K562 (cell line): ENCODE measurements around the gene CHRM4. TPM values are rescaled to one million over a fixed set of nuclear protein-coding genes. Genes with fewer than 3 reads are reported as not detected.

ENCODE experiments used
- ASH1L ChIP-seq: fragments of 450-650 bp; IDR thresholded peaks from 2 replicates; pipeline ENCODE4 v1.6.1; 2018; ENCODE audit warnings: borderline replicate concordance, mild to moderate bottlenecking, low read depth; ENCODE audit not compliant: partially characterized antibody
- BHLHE40 ChIP-seq: IDR thresholded peaks from 2 replicates; pipeline ENCODE4 v1.6.1; 2011; ENCODE audit warnings: low read length, improper control_type of control experiment
- CTCFL ChIP-seq: IDR thresholded peaks from 2 replicates; pipeline ENCODE4 v1.6.1; 2011; ENCODE audit warnings: borderline replicate concordance, low read depth, mild to moderate bottlenecking, moderate library complexity, low read length; ENCODE audit not compliant: insufficient read depth, poor library complexity, severe bottlenecking
- JUNB ChIP-seq: fragments of 450-650 bp; formaldehyde crosslinking; conservative IDR thresholded peaks from 2 replicates; pipeline ENCODE4 v1.4.0; 2020; ENCODE audit warnings: mild to moderate bottlenecking
- MAZ ChIP-seq, 2 experiments: fragments of 450-650 bp in 1 of 2; sonication (generic) in 1 of 2; formaldehyde crosslinking; IDR thresholded peaks in 1 of 2; conservative IDR thresholded peaks in 1 of 2; 2 replicates each; pipeline versions ENCODE4 v1.4.0 to v1.5.0; 2020; ENCODE audit warnings: mild to moderate bottlenecking in 1 of 2, missing genetic modification reagents in 1 of 2
- NFIC ChIP-seq: fragments of 450-650 bp; IDR thresholded peaks from 2 replicates; pipeline ENCODE4 v1.6.1; 2017; ENCODE audit warnings: mild to moderate bottlenecking, inconsistent platforms
- POLR2H ChIP-seq: IDR thresholded peaks from 2 replicates; pipeline ENCODE4 v1.6.1; 2016; ENCODE audit warnings: missing genetic modification characterization, low read depth, mild to moderate bottlenecking, control low read depth, missing compliant biosample characterization, moderate library complexity
- RBFOX2 ChIP-seq: fragments of 200-400 bp; formaldehyde crosslinking; IDR thresholded peaks from 2 replicates; pipeline ENCODE4 v1.6.1; 2017; ENCODE audit warnings: low read depth, mild to moderate bottlenecking, low read length, moderate library complexity
- RNF2 ChIP-seq: sonication (generic); IDR thresholded peaks from 2 replicates; pipeline ENCODE4 v1.6.1; 2016
- SP2 ChIP-seq: IDR thresholded peaks from 2 replicates; pipeline ENCODE4 v1.6.1; 2011; ENCODE audit warnings: mild to moderate bottlenecking, low read depth, low read length, moderate library complexity; ENCODE audit not compliant: poor library complexity, severe bottlenecking; ENCODE audit errors: extremely low read depth
- U2AF2 ChIP-seq: fragments of 200-400 bp; formaldehyde crosslinking; optimal IDR thresholded peaks from 2 replicates; pipeline ENCODE3; 2017; ENCODE audit warnings: low read depth, mild to moderate bottlenecking, low read length
- YY1 ChIP-seq, 3 experiments: IDR thresholded peaks; 2 replicates each; pipeline ENCODE4 v1.6.1; 2011; ENCODE audit warnings: low read length in 2 of 3, mild to moderate bottlenecking in 2 of 3, moderate library complexity in 2 of 3, borderline replicate concordance in 1 of 3, control low read depth in 1 of 3, low read depth in 1 of 3; ENCODE audit not compliant: insufficient read depth in 3 of 3, insufficient replicate concordance in 2 of 3, control insufficient read depth in 1 of 3, insufficient read length in 1 of 3; ENCODE audit errors: extremely low read depth in 1 of 3
- ZC3H11A ChIP-seq: IDR thresholded peaks from 2 replicates; pipeline ENCODE4 v1.6.1; 2012; ENCODE audit warnings: low read depth, low read length, improper control_type of control experiment
- ZFP36 ChIP-seq: fragments of 150-350 bp; IDR thresholded peaks from 2 replicates; pipeline ENCODE4 v1.6.1; 2018; ENCODE audit warnings: low read length, low read depth; ENCODE audit not compliant: partially characterized antibody
- ZNF785 ChIP-seq: fragments of 250-450 bp; sonication (Bioruptor Pico); IDR thresholded peaks from 2 replicates; pipeline ENCODE4 v1.4.0; 2020; ENCODE audit warnings: mild to moderate bottlenecking
- polyA plus RNA-seq, 8 experiments: library from polyadenylated mRNA; depleted of rRNA in 4 of 8; stranded (reverse) in 5 of 8; unstranded in 3 of 8; fragments of >200 nt; fragmentation: Nextera tagmentation in 2 of 8; fragmentation: Illumina TruSeq in 1 of 8; extraction: Ambion mirVana in 2 of 8; extraction: Trizol in 1 of 8; gene quantifications; 2 replicates each; pipeline versions ENCODE4 v1.2.1 to v1.2.3, GENCODE V29; 2011 to 2014; ENCODE audit warnings: inconsistent platforms in 1 of 8, missing spikeins in 1 of 8
- total RNA-seq, 7 experiments: library from RNA; depleted of rRNA in 6 of 7; stranded (reverse); fragments of >200 nt in 6 of 7; fragmentation: Illumina TruSeq in 2 of 7; extraction: Trizol in 2 of 7; gene quantifications; 2 replicates each; pipeline versions ENCODE4 v1.2.1 to v1.2.3, GENCODE V29; 2011 to 2021; ENCODE audit warnings: low replicate concordance in 1 of 7
- TF ChIP-seq, protein P1 (sequence below): fragments of 450-650 bp; conservative IDR thresholded peaks from 2 replicates; pipeline ENCODE4 v1.6.1; 2016; ENCODE audit warnings: missing genetic modification characterization, low read depth, mild to moderate bottlenecking, missing compliant biosample characterization, moderate library complexity
- TF ChIP-seq, protein P2 (sequence below): fragments of 450-650 bp; formaldehyde crosslinking; IDR thresholded peaks from 2 replicates; pipeline ENCODE4 v1.4.0; 2020; ENCODE audit warnings: mild to moderate bottlenecking, moderate library complexity

The CHRM4 gene
- total and polyA plus RNA-seq, 9 of the 15 experiments (the other 6 are each of a cell fraction or from before 2014, with no cell fraction given): 0.22 to 1.3 (median 0.40) TPM; not detected in 2

DNA sequence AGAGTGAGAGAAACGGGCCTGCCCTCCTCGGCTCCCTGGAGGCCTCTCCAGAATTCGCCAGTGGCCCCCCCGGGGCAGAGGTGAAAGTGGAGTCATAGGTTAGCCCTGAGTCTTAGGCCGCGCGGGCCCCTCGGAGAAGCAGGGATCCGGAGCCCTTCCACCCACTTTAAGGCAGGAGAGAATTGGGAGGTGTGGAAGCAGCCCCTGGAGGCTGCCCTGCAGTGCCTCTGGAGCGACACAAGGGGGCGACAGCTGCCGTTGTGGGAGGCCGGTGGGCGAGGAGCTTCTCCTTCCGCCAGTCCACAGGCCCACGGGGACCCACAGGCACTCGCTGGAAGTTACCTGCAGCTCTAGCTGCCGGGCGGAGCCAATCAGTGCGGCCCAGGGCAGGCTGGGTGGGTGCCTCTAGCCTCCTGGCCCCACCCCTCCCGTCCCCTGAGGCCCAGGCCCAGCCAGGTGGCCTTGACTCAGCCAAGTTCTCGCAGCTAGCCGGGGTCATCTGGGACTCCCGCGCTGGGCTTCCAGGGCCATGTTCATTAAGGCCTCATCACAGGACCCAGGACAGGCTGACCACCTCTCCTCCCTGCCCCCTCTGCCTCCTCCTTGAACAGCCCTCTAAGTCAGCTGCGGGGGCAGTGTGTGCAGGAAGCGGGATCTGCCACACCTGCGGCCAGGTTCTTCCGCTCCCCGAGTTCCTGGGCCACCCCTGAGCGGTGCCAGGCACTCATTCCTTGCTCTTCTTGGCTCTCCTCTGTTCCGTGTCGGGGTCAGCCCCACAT is 39.3 kb downstream of the CHRM4 start (continued):
- TF ChIP-seq, protein P1, sequence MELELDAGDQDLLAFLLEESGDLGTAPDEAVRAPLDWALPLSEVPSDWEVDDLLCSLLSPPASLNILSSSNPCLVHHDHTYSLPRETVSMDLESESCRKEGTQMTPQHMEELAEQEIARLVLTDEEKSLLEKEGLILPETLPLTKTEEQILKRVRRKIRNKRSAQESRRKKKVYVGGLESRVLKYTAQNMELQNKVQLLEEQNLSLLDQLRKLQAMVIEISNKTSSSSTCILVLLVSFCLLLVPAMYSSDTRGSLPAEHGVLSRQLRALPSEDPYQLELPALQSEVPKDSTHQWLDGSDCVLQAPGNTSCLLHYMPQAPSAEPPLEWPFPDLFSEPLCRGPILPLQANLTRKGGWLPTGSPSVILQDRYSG (tag): no peak
- TF ChIP-seq BHLHE40 (no peak), CTCFL (peak; percentile 80), RNF2 (no peak), ZFP36 (no peak), U2AF2 (no peak), ZNF785 (CRISPR knock-in tag) (no peak), JUNB (CRISPR knock-in tag) (no peak), ASH1L (no peak), SP2 (peak; percentile 16), ZC3H11A (no peak), YY1 (IDR thresholded peaks at IDR 0.05; ENCODE audit: borderline replicate concordance in 1 of 3, control insufficient read depth in 1 of 3, extremely low read depth in 1 of 3, insufficient read depth in 3 of 3, insufficient read length in 1 of 3, insufficient replicate concordance in 2 of 3, low read depth in 1 of 3, low read length in 2 of 3) (peak in 1 of 3 experiments; percentile 55), NFIC (no peak), RBFOX2 (peak; percentile 71), MAZ (CRISPR knock-in tag; conservative IDR thresholded peaks at IDR 0.05 in 1 of 2, IDR thresholded peaks at IDR 0.05 in 1 of 2) (peak in 1 of 2 experiments; percentile 55; a peak in 2 of 4 replicates), POLR2H (tag) (no peak)
- TF ChIP-seq, protein P2, sequence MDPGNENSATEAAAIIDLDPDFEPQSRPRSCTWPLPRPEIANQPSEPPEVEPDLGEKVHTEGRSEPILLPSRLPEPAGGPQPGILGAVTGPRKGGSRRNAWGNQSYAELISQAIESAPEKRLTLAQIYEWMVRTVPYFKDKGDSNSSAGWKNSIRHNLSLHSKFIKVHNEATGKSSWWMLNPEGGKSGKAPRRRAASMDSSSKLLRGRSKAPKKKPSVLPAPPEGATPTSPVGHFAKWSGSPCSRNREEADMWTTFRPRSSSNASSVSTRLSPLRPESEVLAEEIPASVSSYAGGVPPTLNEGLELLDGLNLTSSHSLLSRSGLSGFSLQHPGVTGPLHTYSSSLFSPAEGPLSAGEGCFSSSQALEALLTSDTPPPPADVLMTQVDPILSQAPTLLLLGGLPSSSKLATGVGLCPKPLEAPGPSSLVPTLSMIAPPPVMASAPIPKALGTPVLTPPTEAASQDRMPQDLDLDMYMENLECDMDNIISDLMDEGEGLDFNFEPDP (CRISPR knock-in tag): no peak
